GM20000 (cell line): Measurements from ENCODE around the gene DNAAF1.

ENCODE experiments used
- DNase-seq: peaks from one replicate; pipeline ENCODE4 v3.0.0; 2012; ENCODE audit warnings: low spot score
- TF ChIP-seq, protein P1 (sequence below): IDR thresholded peaks from 2 replicates; pipeline ENCODE4 v1.5.1; 2012; ENCODE audit warnings: mild to moderate bottlenecking, control low read depth; ENCODE audit errors: extremely low read depth, missing control alignments

The DNAAF1 gene

DNA sequence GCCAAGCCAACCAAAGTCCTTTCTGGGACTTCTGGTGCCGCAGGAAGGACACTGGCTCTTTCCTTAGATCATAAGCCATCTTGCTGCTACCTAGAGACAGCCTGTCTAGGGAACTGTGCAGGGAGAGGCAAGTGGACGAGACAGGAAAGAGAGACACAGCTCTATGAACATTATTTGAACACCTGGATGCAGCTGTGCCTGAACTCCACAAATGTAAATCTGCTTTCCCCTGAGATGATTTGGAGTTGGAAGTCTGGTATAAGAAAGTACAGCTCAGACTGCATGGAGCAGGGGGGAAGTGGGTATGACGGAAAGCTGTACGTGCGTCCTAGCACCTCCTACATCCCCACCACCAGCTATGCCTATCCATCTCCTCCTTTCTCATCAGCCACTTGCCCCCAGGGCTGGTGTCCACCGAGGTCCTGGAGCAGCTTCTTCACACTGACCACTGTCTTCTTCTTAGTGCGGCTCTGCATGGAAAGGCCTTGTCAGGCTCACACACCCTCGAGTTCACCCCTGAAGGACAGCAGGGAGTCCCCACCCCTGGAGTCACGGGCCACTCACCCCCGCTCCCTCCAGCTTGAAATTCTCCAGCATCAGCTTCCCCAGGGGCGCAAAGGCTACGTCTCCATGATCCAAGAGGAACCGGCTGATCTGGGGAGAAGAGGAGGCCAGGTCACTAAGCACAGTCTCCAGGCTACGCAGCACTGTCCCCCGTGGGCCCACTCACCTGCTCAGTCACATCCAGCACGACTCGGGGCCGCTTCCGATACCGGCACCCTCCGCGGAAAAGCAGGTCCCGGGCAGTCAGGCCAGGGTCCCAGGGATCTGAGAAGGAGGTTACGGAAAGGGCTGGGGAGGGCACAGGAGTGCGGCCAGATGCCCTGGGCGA, 37.8 kb downstream of the DNAAF1 start:
- TF ChIP-seq, protein P1, sequence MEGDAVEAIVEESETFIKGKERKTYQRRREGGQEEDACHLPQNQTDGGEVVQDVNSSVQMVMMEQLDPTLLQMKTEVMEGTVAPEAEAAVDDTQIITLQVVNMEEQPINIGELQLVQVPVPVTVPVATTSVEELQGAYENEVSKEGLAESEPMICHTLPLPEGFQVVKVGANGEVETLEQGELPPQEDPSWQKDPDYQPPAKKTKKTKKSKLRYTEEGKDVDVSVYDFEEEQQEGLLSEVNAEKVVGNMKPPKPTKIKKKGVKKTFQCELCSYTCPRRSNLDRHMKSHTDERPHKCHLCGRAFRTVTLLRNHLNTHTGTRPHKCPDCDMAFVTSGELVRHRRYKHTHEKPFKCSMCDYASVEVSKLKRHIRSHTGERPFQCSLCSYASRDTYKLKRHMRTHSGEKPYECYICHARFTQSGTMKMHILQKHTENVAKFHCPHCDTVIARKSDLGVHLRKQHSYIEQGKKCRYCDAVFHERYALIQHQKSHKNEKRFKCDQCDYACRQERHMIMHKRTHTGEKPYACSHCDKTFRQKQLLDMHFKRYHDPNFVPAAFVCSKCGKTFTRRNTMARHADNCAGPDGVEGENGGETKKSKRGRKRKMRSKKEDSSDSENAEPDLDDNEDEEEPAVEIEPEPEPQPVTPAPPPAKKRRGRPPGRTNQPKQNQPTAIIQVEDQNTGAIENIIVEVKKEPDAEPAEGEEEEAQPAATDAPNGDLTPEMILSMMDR, result no peak
- DNase-seq, result no peak

DNA sequence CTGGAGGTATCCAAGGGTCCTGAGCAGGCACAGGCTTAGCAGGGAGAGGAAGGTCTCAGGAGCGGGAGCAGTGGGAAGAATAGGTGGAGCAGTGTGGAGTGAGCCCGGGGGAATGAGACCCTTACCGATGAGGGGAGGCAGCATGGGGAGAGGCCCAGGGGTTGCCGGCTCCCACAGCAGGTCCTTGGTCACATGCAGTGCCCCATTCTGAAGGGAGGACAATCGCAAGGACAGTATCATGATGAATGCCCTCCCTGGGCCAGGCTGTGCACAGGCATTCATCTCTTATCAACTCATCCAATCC, 38.4 kb downstream of the DNAAF1 start:
- no peak for DNase-seq

DNA sequence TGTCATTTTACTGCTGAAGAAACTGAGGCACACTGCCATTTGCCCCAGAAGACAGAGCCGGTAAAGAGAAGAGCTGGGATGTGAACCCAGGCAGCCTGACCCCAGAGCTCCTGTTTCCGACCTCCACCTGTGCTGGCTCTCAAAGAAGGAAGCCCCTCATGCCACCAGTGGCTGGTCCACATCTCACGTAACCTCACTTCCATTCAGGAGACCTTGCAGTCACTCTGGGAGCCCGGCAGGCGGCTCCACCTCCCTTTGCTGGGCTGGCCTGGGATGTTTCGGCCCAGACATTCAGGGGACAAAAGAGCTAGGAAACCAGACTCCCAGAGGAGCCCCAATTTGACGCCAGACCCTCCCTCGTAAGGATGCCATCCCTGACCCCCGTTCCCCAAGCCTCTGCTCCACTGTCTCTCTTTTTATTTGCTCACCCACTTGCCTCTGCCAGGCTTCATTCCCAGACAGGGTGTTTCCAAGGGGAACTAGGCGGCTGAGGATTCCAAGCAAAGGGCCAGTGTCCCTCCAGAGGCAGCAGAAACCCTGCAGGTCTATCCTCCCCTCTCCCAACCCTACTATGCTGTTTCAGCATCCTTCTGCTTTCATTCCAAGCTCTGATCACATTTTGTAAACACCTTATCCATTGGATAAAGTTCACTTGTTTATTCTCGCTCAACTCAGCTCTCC, 38.9 kb downstream of the DNAAF1 start:
- TF ChIP-seq, protein P1, result no peak
- no peak for DNase-seq

More for the DNA sequence above, 38.4 kb downstream of the DNAAF1 start:
- TF ChIP-seq, protein P1, result no peak

DNA sequence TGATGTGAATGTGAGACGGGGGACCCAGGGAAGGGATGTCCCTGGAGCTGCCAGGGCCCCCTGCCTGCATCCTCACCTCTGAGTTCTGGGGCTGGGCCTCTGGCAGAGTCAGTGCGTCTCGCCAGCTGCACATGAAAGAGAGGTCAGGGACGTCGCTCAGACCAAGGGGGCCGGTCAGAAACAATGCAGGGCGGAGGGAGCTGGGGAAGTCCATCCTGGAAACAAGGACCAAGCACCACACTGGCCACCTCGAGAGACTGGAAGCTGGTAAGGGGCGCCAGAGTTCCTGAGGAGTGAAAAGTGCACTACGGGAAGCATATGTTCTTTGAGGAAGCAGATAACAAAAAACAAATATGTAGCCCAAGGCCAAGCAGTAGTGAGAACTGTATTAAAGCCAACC, 39.7 kb downstream of the DNAAF1 start:
- no peak for DNase-seq
- TF ChIP-seq, protein P1, result no peak

DNA sequence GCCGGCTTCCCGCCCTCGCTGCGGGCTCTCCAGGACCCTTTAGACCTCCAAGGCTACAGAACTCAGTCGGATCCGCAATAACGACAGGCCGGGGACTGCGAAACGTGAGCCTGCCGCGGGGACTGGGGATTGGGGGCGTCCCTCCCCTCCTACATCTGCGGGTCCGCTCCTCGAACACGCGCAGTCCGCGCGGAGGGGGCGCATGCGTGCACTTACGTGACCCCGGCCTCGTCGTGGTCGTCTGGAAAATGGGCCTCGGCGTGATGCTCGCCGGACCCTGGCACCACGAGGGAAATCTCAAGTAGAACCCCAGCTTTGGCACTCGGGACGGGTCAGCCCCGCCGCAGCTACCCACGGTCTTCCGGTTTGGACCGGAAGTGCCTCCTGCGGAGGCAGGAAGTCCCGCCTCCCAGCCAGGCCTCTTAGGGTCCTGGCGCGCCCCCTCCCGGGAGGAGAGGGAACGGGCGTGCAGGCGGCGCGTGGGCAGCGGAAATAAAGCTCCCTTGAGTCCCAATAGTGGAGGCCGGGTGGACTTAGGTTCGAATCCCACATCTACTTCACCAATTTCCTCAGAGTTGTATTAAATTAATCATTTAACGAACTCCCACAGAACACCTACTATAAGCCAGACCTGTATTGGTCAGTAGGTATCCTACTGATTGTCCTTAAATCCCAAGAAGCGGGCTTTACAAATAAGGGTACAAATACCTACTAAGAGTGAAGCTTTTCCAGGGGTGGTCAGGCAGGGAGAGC, 41.8 kb downstream of the DNAAF1 start, which contains the start of gene TAF1C:
TAF1C (minus strand) TSS at position 373 of the 753 bp plus-strand sequence. CDS start 2,069 bp downstream, outside the sequence.
- peak; percentile 98 for DNase-seq
- TF ChIP-seq, protein P1, result peak; percentile 88

DNA sequence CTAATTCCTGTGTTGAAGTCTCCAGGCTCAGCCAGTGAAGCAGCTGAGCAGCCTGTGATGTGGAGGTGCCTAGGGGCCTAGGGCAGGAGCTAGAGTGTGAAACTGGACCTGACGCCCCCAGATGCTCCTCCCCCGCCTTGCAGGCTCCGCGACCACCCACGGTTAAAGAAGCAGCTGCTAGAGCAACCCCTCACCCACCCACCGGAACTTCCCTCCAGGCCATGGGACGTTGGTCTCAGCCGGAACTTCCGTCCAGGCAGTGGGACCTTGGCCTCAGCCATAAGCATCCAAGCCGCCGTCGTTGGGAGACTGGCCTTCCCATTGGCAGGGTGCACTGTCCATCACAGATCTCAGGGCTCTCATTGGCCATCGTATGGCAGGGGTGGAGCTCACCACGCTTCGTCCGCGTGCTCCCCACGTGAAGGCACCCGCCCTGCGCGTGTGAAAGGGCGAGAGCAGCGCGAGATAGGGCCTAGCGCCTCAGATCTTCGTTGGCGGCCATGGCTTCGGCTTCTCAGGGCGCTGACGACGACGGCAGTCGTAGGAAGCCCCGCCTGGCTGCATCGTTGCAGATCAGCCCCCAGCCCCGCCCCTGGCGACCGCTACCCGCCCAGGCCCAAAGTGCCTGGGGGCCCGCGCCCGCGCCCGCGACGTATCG, 45.8 kb downstream of the DNAAF1 start, which contains the start of gene ADAD2:
ADAD2 (plus strand) TSS at position 427 of the 658 bp plus-strand sequence; CDS start at position 501, 74 bp downstream.
- DNase-seq, result no peak
- TF ChIP-seq, protein P1, result no peak
